ENCODE measurements around the gene DHCR24. TPM values are rescaled to one million over a fixed set of nuclear protein-coding genes. Genes with fewer than 3 reads are reported as not detected.

DHCR24 gene
- total and polyA plus RNA-seq, 2 of the 13 experiments (the other 11 are each of a cell fraction or from before 2014, with no cell fraction given) = 374 to 448 TPM

GRCh38 chr1:54883349-54884102 is 3.5 kb downstream of the DHCR24 start (continued):
- TF ChIP-seq XRCC5 (optimal IDR thresholded peaks at IDR 0.05; ENCODE audit: low read length) (peak; percentile 39), ZNF720 (CRISPR knock-in tag; IDR thresholded peaks at IDR 0.05) (no peak), TBX3 (IDR thresholded peaks at IDR 0.05; ENCODE audit: borderline replicate concordance) (no peak), CEBPG (CRISPR knock-in tag; IDR thresholded peaks at IDR 0.05) (peak; percentile 99), KDM6A (CRISPR knock-in tag; IDR thresholded peaks at IDR 0.05; ENCODE audit: low read depth) (no peak), REXO4 (CRISPR knock-in tag; IDR thresholded peaks at IDR 0.05; ENCODE audit: borderline replicate concordance) (no peak), SIX1 (CRISPR knock-in tag; IDR thresholded peaks at IDR 0.05; ENCODE audit: borderline replicate concordance) (no peak), RELA (CRISPR knock-in tag; IDR thresholded peaks at IDR 0.05) (no peak), ZBTB39 (CRISPR knock-in tag; IDR thresholded peaks at IDR 0.05) (no peak), PLRG1 (conservative IDR thresholded peaks at IDR 0.05) (no peak), E2F5 (CRISPR knock-in tag; conservative IDR thresholded peaks at IDR 0.05) (no peak), HNRNPK (IDR thresholded peaks at IDR 0.05; ENCODE audit: low read depth, low read length, poor library complexity, severe bottlenecking) (no peak), SALL1 (CRISPR knock-in tag; IDR thresholded peaks at IDR 0.05) (peak; percentile 56; the same call in 1 of the 2 replicates)

All from HepG2 (cell line).